Renal pelvis (tissue), 4 donors: ENCODE results near the gene MRAP2. TPM values are rescaled to one million over a fixed set of nuclear protein-coding genes. Genes with fewer than 3 reads are reported as not detected.
"Not testable (repeated sequence)": the region's sequence is repeated elsewhere in the genome, so short reads cannot be mapped to it uniquely, and the experiment has no call there.

Experiments used
- DNase-seq: peaks from one replicate; pipeline ENCODE4 v3.0.0-alpha.2; 2013
- polyA plus RNA-seq, 3 donors: library from polyadenylated mRNA; unstranded; fragments of 120-200 nt; gene quantifications; one replicate each; pipeline ENCODE4 v1.2.1, GENCODE V29; 2013; ENCODE audit not compliant: insufficient read length in 3 of 3

MRAP2 gene
- polyA plus RNA-seq, 3 donors = 3.2 to 3.9 (median 3.7) TPM

DNA sequence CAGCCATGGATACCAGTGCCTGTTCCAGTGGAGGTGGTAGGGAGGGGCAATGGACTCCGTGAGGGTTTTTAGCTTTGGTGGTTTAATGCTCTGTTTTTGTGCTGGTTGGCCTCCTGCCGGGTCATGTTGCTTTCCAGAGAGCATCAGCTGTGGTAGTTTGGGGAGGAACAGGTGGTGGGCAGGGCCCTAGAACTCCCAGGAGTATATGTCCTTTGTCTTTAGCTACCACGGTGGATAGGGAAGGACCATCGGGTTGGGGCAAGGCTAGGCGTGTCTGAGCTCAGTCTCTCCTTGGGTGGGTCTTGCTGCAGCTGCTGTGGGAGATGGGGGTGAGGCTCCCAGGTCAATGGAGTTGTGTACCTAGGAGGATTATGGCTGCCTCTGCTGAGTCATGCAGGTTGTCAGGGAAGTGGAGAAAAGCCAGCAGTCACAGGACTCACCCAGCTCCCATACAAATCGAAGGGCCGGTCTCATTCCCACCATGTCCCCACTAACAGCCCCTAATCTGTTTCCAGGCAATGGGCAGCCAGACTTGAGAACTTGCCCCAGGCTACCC, 38.9 kb downstream of the MRAP2 start:
- DNase-seq = no peak

DNA sequence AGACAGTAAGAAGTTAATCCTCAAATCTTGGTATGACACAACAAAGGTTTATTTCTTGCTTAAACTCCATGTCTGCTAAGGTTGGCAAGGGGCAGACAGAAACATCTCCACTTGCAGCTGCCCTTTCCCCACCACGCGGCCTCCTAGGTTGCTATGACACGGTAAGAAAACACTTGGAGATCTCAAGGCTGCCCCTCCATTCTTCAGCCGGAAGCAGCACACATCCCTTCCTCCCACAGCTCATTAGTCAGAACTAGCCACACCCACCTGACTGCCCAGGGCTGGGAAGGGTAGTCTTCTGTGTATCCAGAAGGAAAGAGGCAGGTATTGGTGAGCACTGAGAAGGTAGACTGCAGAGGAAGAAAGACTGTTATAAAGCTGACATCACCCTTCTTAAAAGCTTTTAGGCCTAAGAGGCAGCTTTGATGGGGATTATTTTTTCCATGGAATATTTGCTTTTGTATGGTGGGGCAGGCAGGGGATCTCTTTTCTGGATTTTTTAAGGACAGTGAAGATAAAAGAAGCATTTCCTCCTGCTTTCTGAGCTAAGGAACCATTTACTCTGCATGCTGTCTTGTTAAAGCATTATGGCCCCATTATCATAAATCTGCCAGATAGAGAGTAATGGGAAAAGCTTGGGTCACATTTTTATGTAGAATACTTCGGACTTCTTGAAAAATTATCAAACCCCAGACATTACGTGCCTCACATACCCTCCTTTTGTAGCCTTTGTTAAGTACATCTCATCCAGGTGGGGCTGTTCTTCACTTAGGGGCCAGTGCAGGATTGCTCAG, 41.6 kb downstream of the MRAP2 start:
- peak; percentile 43 for DNase-seq

- DNase-seq = no peak
These were observed 44.1 kb downstream of the MRAP2 start for GRCh38 chr6:84077645-84078044.

- no peak for DNase-seq
These were observed 44.8 kb downstream of the MRAP2 start for GRCh38 chr6:84078335-84078734.

GRCh38 chr6:84081222-84081621, 47.6 kb downstream of the MRAP2 start:
- no peak for DNase-seq

GRCh38 chr6:84082689-84083265, 49.2 kb downstream of the MRAP2 start:
- no peak for DNase-seq

DNA sequence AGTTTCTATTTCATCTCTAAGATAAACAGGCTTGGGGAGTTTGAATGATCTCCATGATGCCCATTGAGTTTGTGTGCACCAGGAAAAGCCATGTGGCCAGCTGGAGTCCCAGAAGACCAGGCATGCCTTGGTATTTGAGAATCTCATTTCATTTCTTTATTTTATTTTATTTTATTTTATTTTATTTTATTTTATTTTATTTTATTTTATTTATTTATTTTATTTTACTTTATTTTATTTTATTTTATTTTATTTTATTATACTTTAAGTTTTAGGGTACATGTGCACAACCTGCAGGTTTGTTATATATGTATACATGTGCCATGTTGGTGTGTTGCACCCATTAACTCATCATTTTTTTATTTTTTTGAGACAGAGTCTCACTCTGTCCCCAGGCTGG, 51.1 kb downstream of the MRAP2 start:
- not testable (repeated sequence) for DNase-seq

GRCh38 chr6:84086056-84086455, 52.5 kb downstream of the MRAP2 start:
- DNase-seq = no peak

- no peak for DNase-seq
These were observed 53.2 kb downstream of the MRAP2 start for GRCh38 chr6:84086545-84087429.

GRCh38 chr6:84089081-84089480, 55.5 kb downstream of the MRAP2 start:
- no peak for DNase-seq

- DNase-seq = no peak
These were observed 56.0 kb downstream of the MRAP2 start for GRCh38 chr6:84089552-84089951.

- DNase-seq = no peak
These were observed 60.2 kb downstream of the MRAP2 start for GRCh38 chr6:84093441-84094435.

- no peak for DNase-seq
These were observed 61.6 kb downstream of the MRAP2 start for GRCh38 chr6:84095156-84095555.

DNA sequence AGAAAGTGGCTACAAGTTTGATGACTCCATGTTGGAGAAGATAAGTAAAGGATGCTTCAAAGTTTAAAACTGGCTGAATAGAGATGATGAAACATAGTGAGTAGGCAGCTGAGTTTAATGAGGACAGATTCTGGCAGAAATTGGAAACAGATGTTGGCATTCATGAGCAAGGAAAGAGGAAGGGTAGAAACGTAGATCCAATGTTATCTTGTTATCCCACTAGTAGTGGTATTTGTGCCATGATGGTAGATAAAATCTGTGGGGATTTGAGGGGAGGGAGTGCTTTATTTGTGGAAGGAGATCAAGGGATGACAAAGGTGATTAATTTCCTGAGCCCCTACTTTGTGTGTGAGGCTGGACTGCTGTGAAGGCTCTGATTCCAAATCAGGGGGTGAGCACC, 69.5 kb downstream of the MRAP2 start:
- no peak for DNase-seq

DNA sequence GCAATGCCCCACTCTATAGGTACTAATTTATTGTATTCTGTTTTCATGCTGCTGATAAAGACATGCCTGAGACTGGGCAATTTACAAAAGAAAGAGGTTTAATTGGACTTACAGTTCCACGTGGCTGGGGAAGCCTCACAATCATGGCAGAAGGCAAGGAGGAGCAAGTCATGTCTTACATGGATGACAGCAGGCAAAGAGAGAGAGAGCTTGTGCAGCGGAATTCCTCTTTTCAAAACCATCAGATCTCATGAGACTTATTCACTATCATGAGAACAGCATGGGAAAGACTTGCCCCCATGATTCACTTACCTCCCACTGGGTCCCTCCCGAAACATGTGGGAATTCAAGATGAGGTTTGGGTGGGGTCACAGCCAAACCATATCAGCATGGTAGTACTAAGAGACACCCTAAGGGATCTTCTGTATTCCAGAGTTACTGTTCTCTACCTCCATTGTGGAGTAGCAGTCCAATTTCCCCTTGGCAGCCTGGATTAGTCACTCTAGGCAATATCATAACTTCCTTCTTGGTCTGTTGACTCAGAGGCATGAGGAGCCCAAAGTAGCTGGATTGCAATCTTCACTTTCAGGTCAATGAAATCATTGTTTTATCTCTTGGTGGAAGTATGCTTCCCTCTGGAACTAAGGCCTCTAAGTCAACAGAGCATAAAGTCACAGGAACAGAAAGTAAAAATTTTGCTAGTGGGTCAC, 71.8 kb downstream of the MRAP2 start:
- not testable (repeated sequence) for DNase-seq

GRCh38 chr6:84107495-84107894, 73.9 kb downstream of the MRAP2 start:
- no peak for DNase-seq

DNA sequence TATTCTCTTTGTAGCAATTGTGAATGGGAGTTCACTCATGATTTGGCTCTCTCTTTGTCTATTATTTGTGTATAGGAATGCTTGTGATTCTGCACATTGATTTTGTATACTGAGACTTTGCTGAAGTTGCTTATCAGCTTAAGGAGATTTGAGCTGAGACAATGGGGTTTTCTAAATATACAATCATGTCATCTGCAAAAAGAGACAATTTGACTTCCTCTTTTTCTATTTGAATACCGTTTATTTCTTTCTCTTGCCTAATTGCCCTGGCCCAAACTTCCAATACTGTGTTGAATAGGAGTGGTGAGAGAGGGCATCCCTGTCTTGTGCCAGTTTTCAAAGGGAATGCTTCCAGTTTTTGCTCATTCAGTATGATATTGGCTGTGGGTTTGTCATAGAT, 77.8 kb downstream of the MRAP2 start:
- DNase-seq = not testable (repeated sequence)

GRCh38 chr6:84114933-84115594, 81.5 kb downstream of the MRAP2 start:
- not testable (repeated sequence) for DNase-seq

GRCh38 chr6:84118191-84118590, 84.6 kb downstream of the MRAP2 start:
- no peak for DNase-seq

DNA sequence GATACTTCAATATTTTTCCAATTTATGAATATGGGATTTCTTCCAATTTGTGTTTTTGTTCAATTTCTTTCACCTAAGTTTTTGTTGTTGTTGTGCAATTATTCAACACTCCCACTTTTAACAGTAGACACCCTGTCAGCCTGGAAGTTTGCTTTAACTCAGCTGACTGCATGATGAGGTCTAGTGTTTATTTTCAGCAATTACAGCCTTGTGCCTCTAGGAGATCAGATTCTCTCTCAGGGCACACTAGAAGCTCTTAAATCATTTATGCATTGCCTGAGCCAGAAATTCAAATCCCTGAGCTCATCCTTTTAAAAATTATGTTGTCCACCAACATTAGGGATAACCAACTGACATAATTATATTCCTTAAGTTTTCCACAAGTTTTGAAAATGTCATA, 85.7 kb downstream of the MRAP2 start:
- no peak for DNase-seq
